GM18526 (cell line): ENCODE data around the gene LOXL4.

ENCODE experiments used
- POLR2A ChIP-seq: IDR thresholded peaks from 3 replicates; pipeline ENCODE4 v1.6.1; 2011; ENCODE audit not compliant: insufficient read length; ENCODE audit errors: extremely low read depth

The LOXL4 gene

GRCh38 chr10:98244141-98244540 is 23.9 kb downstream of the LOXL4 start:
- no peak for TF ChIP-seq POLR2A

GRCh38 chr10:98242823-98243222 is 25.2 kb downstream of the LOXL4 start:
- TF ChIP-seq POLR2A = no peak

DNA sequence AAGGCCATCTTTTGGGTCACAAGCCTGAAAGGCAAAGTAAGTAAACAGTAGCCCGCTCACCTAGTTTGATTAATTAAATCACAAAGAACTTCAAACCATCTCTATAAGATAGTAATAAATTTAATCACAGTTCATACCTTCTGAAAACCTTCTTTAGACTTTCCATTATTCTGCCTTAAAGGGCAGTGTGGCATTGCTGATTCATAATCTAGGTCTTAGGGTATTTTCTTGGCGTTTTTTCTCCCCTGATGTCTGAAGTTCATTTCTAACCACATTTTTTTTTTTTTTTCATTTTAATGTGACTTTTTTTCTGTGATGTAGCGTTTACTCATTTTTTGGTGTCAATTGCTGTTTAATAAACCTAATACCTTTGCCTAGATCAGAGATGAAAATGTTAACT is 27.5 kb downstream of the LOXL4 start:
- no peak for TF ChIP-seq POLR2A

DNA sequence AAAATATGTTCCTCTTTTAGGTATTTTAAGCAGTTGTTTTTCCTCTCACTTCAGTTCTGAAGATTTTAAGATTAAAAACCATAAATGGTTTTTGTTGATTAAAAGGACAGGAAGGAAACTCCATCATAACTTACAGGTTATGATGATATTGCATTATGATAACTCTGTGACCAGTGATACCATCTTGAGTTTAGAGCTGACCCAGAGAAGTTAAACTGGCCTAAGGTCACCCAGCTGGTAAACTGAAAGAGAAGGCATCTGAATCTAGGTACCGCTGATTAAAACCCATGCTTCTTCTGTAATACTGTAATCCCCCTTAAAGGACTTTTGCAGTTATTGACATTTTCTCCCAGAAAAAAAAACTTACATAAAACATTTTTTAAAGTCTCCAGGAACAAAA is 29.6 kb downstream of the LOXL4 start:
- no peak for TF ChIP-seq POLR2A

DNA sequence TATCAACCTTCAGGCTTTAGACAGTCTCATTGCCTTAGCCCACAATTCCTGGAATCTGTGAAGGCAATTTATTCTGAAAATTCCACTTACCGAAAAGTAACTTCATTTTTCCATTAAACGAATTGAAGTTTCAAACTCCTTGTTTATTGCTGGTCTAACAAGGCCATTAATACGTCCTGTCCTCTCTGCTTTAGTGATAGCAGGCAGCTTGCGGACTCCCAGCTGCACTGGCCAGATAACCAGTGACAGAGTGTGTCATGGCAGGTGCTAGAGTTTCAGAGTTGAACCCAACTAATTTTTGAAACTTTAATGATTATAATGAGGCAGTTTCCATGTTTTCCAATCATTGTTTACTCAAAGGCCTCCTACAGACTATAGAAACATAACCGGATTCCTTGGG is 31.1 kb downstream of the LOXL4 start:
- no peak for TF ChIP-seq POLR2A

GRCh38 chr10:98235846-98236245 is 32.1 kb downstream of the LOXL4 start:
- no peak for TF ChIP-seq POLR2A

GRCh38 chr10:98231417-98231816 is 36.6 kb downstream of the LOXL4 start:
- TF ChIP-seq POLR2A = no peak

DNA sequence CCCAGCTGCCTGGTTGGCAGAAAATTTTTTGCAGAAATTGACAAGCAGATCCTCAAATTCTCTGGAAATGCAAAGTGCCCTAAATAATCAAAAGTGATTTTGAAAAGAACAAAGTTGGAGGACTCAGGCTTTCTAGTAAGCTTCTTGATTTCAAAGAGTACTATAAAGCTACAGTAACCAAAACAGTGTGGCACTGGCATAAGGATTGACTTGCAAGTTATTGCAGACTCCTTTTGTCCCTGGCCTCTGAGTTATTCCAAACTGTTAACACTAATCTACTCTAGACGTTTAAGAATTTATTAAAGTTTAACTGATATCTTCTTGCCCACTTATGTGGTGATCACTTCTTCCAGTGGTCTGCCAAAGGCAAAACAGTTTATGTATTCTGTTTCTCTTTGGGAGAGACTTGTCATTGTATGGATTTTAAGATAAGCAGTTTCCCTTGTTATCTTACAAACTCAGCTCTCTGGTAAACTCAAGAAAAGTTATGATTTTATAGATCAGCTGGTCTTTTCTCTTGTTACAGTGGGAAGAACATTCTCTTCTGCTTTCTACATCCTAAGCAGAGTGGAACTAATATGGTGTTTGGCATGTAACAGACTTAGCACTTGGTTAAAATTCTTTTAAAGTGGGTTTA is 41.4 kb downstream of the LOXL4 start:
- no peak for TF ChIP-seq POLR2A

GRCh38 chr10:98224996-98225395 is 43.0 kb downstream of the LOXL4 start:
- TF ChIP-seq POLR2A = no peak

GRCh38 chr10:98224509-98224908 is 43.5 kb downstream of the LOXL4 start:
- no peak for TF ChIP-seq POLR2A

DNA sequence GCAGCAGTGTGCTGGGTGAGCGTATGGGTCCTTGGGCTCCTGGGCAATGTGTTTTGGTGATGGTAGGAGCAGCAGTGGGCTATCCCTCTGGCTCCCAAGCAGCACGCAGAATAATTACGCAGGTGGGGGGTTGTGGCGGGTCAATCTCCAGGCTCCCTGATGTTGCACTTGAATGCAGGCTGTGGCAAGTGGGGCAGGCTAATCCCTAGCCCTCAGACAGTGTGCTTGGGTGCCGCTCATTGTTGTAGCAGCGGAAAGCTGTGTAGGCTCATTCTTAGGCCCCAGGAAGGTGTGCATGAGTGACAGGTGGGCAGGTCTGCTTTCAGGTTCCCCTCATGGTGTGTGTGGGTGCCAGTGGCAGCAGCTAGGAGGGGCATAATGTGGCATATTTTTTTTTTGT is 44.1 kb downstream of the LOXL4 start:
- TF ChIP-seq POLR2A = no peak

GRCh38 chr10:98217801-98218200 is 50.2 kb downstream of the LOXL4 start:
- no peak for TF ChIP-seq POLR2A

DNA sequence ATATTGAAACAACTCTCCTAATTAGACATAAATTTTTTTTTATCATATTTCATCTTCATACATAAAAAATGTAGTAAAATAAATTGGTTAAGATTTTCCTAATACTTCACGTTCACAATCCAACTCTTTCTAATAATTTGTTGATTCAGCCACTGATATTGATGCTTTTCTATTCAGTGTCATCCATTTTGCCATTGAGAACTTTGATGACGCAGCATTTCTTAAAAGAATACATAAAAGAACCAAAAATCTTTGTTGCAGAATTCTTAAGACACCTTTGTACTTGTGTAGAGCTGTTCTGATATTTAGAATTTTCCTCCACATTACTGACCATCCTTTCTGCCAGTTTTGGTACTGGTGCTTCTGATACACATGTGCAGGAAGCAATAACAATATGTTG is 52.6 kb downstream of the LOXL4 start:
- no peak for TF ChIP-seq POLR2A

DNA sequence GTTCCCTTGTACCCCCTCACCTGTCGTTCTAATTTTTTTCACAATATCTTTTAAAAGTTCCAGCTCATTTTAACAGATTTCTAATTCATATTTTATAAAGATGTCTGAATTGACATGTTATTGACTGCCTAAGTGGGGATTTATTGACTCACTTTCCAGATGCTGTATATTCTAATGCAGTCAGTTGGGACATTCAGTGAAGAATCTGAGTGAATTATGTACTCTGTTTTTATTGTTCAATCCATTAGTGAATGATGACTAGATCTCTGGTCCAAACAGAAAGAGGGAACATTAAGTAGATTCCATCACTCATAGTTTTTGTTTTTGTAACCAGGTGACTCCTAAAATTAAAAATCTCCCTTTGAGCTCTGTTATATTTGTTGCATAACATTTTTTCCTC is 54.3 kb downstream of the LOXL4 start:
- no peak for TF ChIP-seq POLR2A

DNA sequence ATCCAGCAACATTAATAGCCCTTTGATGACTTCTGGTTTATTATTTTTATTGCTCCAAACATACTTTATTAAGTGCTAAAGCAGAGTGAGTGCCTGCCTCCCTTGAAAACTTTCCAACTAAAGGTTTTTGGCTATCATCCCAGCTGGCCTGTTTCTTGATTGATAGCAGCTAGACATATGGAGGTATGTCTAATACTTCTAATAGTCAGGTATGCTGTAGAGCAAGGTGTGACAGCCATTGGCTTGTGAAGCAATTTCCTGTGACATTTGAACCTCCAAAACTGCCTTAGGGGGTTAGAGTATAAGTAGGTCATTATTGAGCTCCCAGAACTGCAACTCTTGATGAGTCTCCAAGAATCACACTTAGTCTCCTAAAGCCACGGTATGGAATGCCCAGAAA is 55.8 kb downstream of the LOXL4 start:
- no peak for TF ChIP-seq POLR2A

DNA sequence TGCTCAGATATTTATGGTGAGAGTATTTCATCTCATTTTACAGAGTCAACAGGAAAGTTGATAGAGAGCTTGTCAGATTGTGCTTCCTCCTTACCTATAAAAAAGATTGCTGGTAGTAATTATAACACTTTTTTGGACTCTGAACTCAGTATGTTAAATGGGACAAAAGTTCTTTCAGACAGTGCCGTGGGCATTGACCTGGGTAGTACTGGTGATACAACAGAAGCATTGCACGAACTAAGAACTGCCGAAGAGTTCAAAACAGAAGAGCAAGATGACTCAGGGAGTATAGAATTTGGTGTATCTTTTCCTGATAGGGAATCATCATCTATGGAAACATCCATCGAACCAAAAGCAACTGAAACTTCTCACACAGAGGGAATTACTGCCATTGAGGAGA is 58.6 kb downstream of the LOXL4 start:
- no peak for TF ChIP-seq POLR2A

DNA sequence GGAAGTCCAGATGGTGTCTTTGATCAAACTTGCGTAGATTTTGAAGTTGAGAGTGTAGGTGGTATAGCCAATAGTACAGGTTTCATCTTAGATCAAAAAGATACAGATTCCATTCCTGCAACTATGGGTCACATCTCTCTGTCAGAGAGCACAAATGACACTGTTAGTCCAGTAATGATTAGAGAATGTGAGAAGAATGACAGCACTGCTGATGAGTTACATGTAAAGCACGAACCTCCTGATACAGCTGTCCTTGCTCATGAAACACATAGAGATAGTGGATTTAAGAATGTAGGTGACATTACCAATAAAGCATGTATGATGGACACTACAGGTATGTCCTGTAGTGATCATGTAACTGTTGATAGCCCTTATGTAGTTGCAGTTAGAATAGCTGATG is 59.1 kb downstream of the LOXL4 start:
- no peak for TF ChIP-seq POLR2A

DNA sequence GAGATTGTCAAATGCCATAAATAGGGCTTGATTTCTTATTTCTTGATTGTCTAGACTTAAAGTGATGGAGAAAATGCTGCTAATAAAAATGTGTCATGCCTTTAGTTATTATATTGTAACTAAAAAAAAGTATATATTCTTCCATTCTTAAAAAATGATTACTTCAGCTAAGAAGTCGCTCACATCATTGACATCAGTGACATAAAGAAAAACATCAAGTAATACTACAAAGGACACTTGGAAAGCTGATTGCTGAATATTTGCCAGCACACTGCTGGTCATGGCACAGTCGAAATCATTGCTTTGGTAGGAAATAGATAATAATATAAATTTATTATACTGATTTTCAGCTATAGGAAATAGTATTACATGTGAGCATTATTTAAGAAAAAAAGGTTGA is 62.6 kb downstream of the LOXL4 start:
- TF ChIP-seq POLR2A = no peak
